Ectodermal cell (in vitro differentiated cells): Measurements from ENCODE around the gene KIAA1217.

Source experiments
- H3K27ac ChIP-seq: 2 replicates; pipeline ENCODE4 v1.7.0; 2013; ENCODE audit warnings: mild to moderate bottlenecking, low read depth, low read length; ENCODE audit not compliant: insufficient read depth, poor library complexity, severe bottlenecking
- H3K27me3 ChIP-seq: 2 replicates; pipeline ENCODE4 v1.7.0; 2013; ENCODE audit warnings: mild to moderate bottlenecking, low read length; ENCODE audit not compliant: insufficient read depth, control insufficient read depth, poor library complexity, severe bottlenecking
- H3K36me3 ChIP-seq: one replicate; pipeline ENCODE4 v1.7.0; 2013; ENCODE audit warnings: low read length; ENCODE audit not compliant: control insufficient read depth, insufficient read depth
- H3K4me1 ChIP-seq: one replicate; pipeline ENCODE4 v1.7.0; 2013; ENCODE audit warnings: low read length; ENCODE audit not compliant: control insufficient read depth, insufficient read depth
- H3K4me3 ChIP-seq: 2 replicates; pipeline ENCODE4 v1.7.0; 2013; ENCODE audit warnings: low read depth, low read length, control low read depth; ENCODE audit not compliant: insufficient read depth
- H3K9me3 ChIP-seq: 2 replicates; pipeline ENCODE4 v1.7.0; 2013; ENCODE audit warnings: mild to moderate bottlenecking, low read length, moderate library complexity; ENCODE audit not compliant: control insufficient read depth
- WGBS, 2 experiments: methylation state at CpG; one replicate each; pipeline ENCODE4 v1.1.7; 2013; ENCODE audit warnings: missing lambda C conversion rate in 2 of 2; 5-methylcytosine and 5-hydroxymethylcytosine counted together

The KIAA1217 gene

DNA sequence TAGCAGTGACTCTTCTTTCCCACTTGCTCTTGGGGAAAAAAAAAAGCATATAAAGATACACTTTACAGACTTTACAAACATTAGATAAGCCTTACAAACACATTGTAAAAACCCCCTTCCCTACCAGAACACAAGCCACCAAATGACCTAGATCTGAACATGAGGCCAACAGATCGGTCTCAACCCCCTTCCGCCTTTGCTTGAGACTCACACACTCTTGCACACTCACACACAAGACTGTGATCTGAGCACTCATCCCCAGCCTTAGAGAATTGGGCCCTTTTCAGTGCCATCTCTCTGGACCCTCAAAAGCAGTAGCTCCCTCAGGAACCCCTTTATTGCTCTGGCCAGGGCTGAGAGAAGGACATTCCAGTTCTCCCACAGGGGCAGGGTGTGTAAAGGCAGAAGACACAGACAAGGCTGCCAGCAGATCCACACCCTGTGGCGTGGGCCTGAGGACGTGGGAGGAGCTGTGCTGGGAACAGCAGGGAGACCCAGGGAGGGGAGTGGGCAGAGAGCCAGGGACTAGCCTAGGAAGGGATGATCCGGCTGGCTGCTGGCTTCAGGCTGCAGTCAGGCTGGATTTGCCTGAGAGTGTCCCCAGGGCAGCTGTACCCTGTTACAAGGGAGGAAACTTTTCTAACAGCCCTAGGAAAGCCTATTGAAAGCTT is 206.7 kb downstream of the KIAA1217 start:
- H3K36me3 ChIP-seq: no peaks in the 10 kb centered on the region
- H3K4me1 ChIP-seq: peaks cover 11% of the 10 kb centered on the region
- H3K27ac ChIP-seq: no peak overlapping the region
- no peaks in the 10 kb centered on the region for H3K9me3 ChIP-seq
- H3K4me3 ChIP-seq: no peak overlapping the region
- no peaks in the 10 kb centered on the region for H3K27me3 ChIP-seq
- WGBS, 2 experiments: 59 to 66% methylated on average over 5 of the region's 5 CpGs

DNA sequence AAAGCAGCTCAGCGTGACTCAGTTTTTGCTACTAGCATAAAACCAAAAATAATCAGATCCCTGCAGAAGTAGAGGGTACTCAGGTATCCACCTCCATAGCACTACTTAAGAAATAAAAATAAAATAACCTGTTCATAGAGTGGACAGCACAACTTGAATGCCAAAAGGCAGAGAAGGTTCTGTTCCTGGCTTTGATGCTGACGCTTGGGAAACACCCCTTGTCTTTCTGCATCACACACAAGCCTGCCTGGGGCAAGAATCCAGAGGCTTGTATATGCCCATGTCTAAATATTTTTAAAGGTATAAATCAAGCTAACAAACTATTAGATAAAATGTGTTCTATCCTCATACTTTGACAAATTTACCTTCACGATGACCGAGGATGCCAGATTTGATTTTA is 207.3 kb downstream of the KIAA1217 start:
- no peak overlapping the region for H3K27ac ChIP-seq
- no peak overlapping the region for H3K4me3 ChIP-seq
- no peaks in the 10 kb centered on the region for H3K27me3 ChIP-seq
- no peaks in the 10 kb centered on the region for H3K9me3 ChIP-seq
- 91 to 92% methylated on average over 4 of the region's 4 CpGs for WGBS, 2 experiments
- peaks cover 11% of the 10 kb centered on the region for H3K4me1 ChIP-seq
- no peaks in the 10 kb centered on the region for H3K36me3 ChIP-seq

DNA sequence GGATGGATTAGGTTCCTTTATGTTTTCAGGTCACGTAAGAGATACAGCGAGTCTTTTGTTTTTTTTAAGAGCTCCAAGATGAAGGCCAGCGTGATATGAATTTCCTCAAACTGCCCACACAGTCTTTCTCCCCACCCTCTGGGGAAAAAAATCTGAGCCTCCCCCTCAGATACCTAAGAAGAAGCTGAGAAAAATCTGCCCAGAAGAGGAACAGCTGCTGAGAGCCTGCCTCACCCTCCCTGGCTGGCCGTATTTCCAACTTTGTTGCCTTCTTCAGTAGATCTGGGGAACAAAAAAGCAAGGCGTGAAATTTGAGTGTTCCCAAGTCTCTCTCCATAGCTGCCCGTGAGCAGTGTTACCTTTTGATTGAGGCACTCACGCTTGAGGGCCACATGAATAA is 208.1 kb downstream of the KIAA1217 start:
- Histone ChIP-seq H3K36me3 (no peaks in the 10 kb centered on the region), H3K4me3 (no peak overlapping the region), H3K4me1 (peaks cover 11% of the 10 kb centered on the region), H3K27ac (no peak overlapping the region), H3K27me3 (no peaks in the 10 kb centered on the region), H3K9me3 (no peaks in the 10 kb centered on the region)
- WGBS, 2 experiments: 92 to 95% methylated on average over 7 of the region's 7 CpGs

DNA sequence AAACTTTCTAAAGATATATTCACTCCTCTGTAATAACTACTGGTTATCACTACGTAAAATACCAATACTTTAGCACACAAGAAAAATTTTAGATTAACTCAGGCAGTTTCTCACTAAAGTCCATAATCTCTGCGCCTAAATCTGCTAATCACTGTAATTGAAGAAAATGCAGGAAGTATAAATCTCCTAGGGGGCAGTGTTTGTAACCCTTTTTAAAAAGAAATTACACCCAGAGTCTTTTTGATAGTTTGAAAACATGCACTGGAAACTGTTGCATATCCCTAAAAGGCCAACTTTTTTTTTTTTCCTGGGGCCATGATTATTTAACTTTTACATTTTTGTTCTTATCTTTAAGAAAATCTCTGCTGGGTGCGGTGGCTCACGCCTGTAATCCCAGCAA is 209.6 kb downstream of the KIAA1217 start:
- Histone ChIP-seq H3K9me3 (no peaks in the 10 kb centered on the region), H3K27me3 (no peaks in the 10 kb centered on the region), H3K4me3 (no peak overlapping the region), H3K27ac (no peak overlapping the region), H3K4me1 (peaks cover 11% of the 10 kb centered on the region), H3K36me3 (no peaks in the 10 kb centered on the region)
- 89 to 95% methylated on average over 4 of the region's 4 CpGs for WGBS, 2 experiments

DNA sequence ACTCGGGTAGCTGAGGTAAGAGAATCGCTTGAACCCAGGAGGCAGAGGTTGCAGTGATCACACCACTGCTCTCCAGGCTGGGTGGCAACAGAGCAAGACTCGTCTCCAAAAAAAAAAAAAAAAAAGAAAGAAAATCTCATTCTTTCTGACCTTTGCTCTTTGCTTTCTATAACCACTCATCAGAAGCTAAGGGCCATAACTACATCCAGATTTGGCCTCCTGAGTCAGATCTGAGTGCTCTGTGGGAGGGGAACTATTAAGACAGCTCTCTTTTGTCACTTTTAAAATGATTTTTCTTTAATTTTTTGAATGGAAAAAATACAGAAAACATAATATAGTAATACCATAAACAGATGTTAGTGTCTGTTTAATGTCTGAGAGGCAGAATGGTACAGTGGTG is 210.1 kb downstream of the KIAA1217 start:
- 96 to 99% methylated on average over 3 of the region's 3 CpGs for WGBS, 2 experiments
- Histone ChIP-seq H3K9me3 (no peaks in the 10 kb centered on the region), H3K36me3 (no peaks in the 10 kb centered on the region), H3K27me3 (no peaks in the 10 kb centered on the region), H3K4me3 (no peak overlapping the region), H3K27ac (no peak overlapping the region), H3K4me1 (peaks cover 11% of the 10 kb centered on the region)

DNA sequence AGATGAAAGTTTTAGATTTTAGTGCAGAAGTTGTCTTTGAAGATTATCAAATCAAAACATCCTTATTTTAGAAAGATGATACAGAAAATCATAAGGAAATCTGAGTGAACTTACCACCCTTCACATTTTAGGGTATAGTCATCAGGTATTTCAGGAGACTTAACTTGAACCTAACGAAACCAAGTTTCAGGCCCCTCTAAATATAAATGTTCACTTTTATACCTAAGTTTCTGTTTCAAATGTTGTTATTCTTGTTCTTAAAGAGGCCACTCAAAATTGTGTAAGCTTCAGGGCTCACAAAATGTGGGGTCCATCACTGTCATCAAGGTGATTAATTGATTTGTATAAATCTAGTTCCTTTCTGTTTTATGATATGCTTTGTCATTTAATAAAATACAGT is 216.2 kb downstream of the KIAA1217 start:
- Histone ChIP-seq H3K27ac (no peak overlapping the region), H3K4me1 (no peaks in the 10 kb centered on the region), H3K4me3 (no peak overlapping the region), H3K36me3 (no peaks in the 10 kb centered on the region), H3K9me3 (no peaks in the 10 kb centered on the region), H3K27me3 (no peaks in the 10 kb centered on the region)
- no CpG with 5 or more reads among the region's 1 CpG for WGBS, 2 experiments

DNA sequence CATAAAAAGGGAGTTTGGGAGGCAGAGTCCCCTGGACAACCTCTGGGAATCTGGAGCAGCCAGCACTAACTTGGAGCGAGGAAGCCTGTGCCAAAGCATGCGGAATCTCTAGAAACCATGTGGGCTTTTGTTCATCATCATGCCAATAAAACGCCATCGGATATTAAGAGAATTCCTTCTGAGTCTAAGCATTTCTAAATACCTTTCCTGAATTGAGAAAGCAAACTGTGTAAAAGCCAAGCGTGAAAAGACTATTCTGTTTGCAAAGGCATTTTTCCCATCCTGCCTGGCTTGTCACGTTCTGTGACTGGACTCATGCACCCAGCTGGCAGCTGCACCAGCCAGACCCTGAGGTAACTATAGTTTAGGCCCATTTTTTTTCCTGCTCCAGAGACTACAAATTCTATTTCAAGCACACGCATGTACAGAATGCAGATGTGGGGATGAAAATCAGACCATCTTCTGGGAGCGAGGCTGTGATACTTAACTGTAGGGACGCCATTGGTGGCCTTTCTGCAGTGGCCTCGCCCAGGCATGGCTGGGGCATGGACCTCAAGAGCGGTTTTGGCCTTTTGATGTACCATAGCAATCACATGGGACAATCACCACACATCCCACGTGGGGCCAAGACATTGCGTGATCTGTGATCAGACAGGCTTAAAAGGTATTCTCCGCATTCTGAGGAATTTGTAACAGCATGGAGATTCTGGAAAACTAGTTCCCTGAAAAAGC is 218.9 kb downstream of the KIAA1217 start:
- no peaks in the 10 kb centered on the region for H3K9me3 ChIP-seq
- no peak overlapping the region for H3K4me3 ChIP-seq
- H3K4me1 ChIP-seq: no peaks in the 10 kb centered on the region
- H3K27ac ChIP-seq: no peak overlapping the region
- no peaks in the 10 kb centered on the region for H3K36me3 ChIP-seq
- no peaks in the 10 kb centered on the region for H3K27me3 ChIP-seq
- 95 to 96% methylated on average over 14 of the region's 14 CpGs for WGBS, 2 experiments

DNA sequence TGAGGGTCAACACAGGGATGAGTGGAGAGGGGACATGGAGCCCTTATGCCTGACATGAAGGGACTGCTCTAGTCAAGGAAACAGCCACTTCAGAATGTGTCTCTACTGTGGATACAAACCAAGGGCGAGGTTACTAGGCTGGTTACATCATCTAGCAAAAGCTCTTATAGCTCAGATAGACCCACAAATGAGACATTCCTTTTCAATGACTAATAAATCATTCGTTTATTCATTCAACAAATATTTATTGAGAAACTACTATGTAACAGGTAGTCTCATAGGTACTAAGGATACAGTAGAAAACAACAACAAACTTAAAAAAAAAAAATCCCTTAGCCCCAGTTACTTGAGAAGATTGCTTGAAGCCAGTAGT is 219.5 kb downstream of the KIAA1217 start:
- Histone ChIP-seq H3K4me3 (no peak overlapping the region), H3K9me3 (no peaks in the 10 kb centered on the region), H3K27me3 (no peaks in the 10 kb centered on the region), H3K27ac (no peak overlapping the region), H3K4me1 (no peaks in the 10 kb centered on the region), H3K36me3 (peaks cover 4% of the 10 kb centered on the region)
- WGBS, 2 experiments: 89 to 95% methylated on average over 1 to 2 of the region's 2 CpGs

DNA sequence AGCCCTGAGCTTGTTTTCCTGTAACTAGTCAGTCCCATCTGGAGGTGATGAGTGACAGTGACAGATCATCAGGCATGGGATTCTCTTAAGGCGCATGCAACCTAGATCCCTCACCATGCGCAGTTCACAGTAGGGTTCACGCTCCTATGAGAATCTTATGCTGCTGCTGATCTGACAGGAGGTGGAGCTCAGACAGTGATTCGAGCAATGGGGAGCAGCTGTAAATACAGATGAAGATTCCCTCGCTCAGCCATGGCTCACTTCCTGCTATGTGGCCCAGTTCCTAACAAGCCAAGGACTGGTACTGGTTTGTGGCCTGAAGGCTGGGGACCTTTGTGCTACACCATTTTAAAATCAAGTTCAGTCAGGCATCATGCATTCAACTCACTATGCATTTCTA is 221.7 kb downstream of the KIAA1217 start:
- Histone ChIP-seq H3K36me3 (peaks cover 8% of the 10 kb centered on the region), H3K4me1 (no peaks in the 10 kb centered on the region), H3K27ac (no peak overlapping the region), H3K27me3 (no peaks in the 10 kb centered on the region), H3K9me3 (no peaks in the 10 kb centered on the region), H3K4me3 (no peak overlapping the region)
- WGBS, 2 experiments: 94% methylated on average over 5 of the region's 5 CpGs

DNA sequence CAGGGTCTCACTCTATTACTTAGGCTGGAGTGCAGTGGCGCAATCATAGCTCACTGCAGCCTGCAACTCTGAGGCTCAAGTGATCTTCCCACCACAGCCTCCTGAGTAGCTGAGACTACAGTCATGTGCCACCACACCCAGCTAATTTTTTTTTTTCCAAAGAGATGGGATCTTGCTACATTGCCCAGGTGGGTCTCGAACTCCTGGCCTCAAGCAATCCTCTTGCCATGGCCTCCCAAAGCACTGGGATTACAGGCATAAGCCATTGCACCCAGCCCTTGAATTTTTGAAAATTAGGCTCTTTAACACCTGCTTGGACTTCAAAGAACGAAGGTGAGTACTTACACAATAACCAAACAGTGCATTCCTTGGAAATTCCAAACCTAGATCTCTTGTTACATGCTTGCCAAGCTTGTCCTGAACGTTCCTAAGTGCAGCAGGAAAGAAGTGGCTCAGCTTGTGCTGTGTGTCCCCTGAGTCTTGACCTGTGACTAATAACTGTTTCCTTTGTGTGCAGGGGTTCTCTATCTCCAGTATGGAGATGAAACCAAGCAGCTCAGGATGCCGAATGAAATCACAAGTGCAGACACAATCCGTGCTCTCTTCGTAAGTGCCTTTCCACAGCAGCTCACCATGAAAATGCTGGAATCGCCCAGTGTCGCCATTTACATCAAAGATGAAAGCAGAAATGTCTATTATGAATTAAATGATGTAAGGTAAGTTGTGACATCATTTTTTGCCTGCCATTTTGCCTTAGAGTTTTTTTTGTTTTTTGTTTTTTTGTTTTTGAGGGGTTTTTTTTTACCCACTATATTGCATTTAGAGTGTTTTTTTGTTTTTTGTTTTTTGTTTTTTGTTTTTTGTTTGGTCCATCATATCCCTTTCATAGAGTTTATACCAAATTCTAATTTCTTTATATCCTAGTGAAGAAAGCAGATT is 223.8 kb downstream of the KIAA1217 start:
- Histone ChIP-seq H3K4me1 (no peaks in the 10 kb centered on the region), H3K9me3 (no peaks in the 10 kb centered on the region), H3K4me3 (no peak overlapping the region), H3K36me3 (peaks cover 8% of the 10 kb centered on the region), H3K27me3 (no peaks in the 10 kb centered on the region), H3K27ac (no peak overlapping the region)
- 93 to 94% methylated on average over 9 of the region's 9 CpGs for WGBS, 2 experiments
